Spleen (tissue), 7 donors: ENCODE results near the gene DNAJB8.

ENCODE experiments used
- CTCF ChIP-seq, 11 experiments: fragments of 200-600 bp in 7 of 11; fragments of 450-650 bp in 4 of 11; sonication (generic) in 4 of 11; IDR thresholded peaks in 8 of 11; conservative IDR thresholded peaks in 3 of 11; 1 replicate in 7 of 11; 2 replicates in 4 of 11; pipeline versions ENCODE4 v1.4.0 to v1.8.0; 2016 to 2021; ENCODE audit warnings: antibody characterized with exemption in 11 of 11, inconsistent platforms in 4 of 11, mild to moderate bottlenecking in 1 of 11
- POLR2A ChIP-seq, 3 donors: fragments of 450-650 bp; IDR thresholded peaks; one replicate each; pipeline ENCODE4 v1.5.1; 2017; ENCODE audit warnings: antibody characterized with exemption in 3 of 3, mild to moderate bottlenecking in 1 of 3
- donor health status: DM: no; HTN: no; CAD: no; lungs with moderate emphysema.
- donor health status: DM: no; HTN: no; CAD: no.
- donor health status: DM: no; HTN: no; CAD: no.

- TF ChIP-seq CTCF (IDR thresholded peaks at IDR 0.05 in 8 of 11, conservative IDR thresholded peaks at IDR 0.05 in 3 of 11) (no peak), POLR2A (IDR thresholded peaks at IDR 0.05) (no peak)
Observed at GRCh38 chr3:128476659-128477058, 10.0 kb upstream of the DNAJB8 start.
